ENCODE results near the gene PIGQ.

DNA sequence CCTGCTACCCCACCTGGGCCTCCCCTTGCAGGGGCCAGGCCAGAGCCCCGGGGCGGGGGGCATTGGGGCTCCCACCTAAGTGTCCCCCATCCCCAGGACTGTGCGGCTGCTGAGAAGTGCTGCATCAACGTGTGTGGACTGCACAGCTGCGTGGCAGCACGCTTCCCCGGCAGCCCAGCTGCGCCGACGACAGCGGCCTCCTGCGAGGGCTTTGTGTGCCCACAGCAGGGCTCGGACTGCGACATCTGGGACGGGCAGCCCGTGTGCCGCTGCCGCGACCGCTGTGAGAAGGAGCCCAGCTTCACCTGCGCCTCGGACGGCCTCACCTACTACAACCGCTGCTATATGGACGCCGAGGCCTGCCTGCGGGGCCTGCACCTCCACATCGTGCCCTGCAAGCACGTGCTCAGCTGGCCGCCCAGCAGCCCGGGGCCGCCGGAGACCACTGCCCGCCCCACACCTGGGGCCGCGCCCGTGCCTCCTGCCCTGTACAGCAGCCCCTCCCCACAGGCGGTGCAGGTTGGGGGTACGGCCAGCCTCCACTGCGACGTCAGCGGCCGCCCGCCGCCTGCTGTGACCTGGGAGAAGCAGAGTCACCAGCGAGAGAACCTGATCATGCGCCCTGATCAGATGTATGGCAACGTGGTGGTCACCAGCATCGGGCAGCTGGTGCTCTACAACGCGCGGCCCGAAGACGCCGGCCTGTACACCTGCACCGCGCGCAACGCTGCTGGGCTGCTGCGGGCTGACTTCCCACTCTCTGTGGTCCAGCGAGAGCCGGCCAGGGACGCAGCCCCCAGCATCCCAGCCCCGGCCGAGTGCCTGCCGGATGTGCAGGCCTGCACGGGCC, 62.9 kb downstream of the PIGQ start:
- TF ChIP-seq, protein P1, sequence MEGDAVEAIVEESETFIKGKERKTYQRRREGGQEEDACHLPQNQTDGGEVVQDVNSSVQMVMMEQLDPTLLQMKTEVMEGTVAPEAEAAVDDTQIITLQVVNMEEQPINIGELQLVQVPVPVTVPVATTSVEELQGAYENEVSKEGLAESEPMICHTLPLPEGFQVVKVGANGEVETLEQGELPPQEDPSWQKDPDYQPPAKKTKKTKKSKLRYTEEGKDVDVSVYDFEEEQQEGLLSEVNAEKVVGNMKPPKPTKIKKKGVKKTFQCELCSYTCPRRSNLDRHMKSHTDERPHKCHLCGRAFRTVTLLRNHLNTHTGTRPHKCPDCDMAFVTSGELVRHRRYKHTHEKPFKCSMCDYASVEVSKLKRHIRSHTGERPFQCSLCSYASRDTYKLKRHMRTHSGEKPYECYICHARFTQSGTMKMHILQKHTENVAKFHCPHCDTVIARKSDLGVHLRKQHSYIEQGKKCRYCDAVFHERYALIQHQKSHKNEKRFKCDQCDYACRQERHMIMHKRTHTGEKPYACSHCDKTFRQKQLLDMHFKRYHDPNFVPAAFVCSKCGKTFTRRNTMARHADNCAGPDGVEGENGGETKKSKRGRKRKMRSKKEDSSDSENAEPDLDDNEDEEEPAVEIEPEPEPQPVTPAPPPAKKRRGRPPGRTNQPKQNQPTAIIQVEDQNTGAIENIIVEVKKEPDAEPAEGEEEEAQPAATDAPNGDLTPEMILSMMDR (IDR thresholded peaks at IDR 0.05): no peak
- no peak for TF ChIP-seq POLR2AphosphoS5 (IDR thresholded peaks at IDR 0.05)
- no peak for TF ChIP-seq POLR2A (IDR thresholded peaks at IDR 0.05)
- TF ChIP-seq EP300 (IDR thresholded peaks at IDR 0.05; ENCODE audit: low read depth): no peak

Data from transverse colon (tissue), 4 donors.